Measurements from ENCODE around the gene CMTR2. TPM values are rescaled to one million over a fixed set of nuclear protein-coding genes. Genes with fewer than 3 reads are reported as not detected.

The CMTR2 gene, protein sequence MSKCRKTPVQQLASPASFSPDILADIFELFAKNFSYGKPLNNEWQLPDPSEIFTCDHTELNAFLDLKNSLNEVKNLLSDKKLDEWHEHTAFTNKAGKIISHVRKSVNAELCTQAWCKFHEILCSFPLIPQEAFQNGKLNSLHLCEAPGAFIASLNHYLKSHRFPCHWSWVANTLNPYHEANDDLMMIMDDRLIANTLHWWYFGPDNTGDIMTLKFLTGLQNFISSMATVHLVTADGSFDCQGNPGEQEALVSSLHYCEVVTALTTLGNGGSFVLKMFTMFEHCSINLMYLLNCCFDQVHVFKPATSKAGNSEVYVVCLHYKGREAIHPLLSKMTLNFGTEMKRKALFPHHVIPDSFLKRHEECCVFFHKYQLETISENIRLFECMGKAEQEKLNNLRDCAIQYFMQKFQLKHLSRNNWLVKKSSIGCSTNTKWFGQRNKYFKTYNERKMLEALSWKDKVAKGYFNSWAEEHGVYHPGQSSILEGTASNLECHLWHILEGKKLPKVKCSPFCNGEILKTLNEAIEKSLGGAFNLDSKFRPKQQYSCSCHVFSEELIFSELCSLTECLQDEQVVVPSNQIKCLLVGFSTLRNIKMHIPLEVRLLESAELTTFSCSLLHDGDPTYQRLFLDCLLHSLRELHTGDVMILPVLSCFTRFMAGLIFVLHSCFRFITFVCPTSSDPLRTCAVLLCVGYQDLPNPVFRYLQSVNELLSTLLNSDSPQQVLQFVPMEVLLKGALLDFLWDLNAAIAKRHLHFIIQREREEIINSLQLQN
- 5.6 TPM for polyA plus RNA-seq (2013, experiment 1 of 2)
- polyA plus RNA-seq (2013, experiment 2 of 2): 5.8 TPM

DNA sequence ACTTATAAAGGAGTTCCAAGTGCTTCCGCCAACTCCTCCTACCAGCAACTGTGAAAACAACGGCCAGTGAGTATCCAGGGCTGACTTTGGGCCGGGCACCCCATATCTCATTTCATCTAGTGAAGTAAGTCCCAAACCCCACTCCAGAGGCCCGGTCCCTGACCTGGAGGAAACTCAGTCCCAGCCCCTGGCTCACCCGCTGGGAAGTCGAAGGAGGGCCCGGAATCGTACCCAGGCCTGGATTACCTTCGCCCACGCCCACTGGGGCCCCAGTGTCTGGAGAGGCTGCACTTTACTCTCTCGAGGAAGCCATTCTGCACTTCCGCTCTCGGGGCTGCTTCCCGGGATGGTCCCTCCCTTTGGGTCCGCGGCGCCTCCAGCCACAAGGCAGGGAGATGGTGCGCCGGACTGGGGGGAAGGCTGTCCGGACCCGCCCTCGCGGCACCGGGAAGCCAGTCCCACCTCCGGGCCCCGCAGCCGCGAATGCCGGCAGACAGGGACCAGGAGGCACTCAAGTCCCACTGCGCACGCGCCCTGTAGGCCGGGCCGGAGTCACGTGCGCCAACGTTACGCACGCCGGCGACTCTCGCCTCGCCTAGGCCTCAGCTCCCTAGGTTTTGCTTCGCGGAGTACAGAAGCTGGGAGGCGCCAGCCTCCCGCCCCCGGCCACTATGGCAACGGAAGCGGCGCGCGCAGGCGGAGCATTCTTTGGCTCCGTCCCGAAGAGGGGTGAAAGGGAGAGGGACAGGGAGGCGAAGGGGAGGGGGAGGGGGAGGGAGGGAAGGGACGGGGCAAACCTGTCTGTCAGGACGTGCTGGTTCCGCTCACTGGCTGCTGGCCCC lies at the start of gene CMTR2:
CMTR2 (minus strand) TSS at position 513 of the 842 bp plus-strand sequence. CDS start 3,482 bp downstream, outside the sequence.
- no peak within 1 kb of the TSS for H2BK120ac ChIP-seq (ENCODE audit: low read depth, low read length)
- H4K8ac ChIP-seq (ENCODE audit: low read depth, low read length): peak within 1 kb of the TSS; percentile 82
- H4K5ac ChIP-seq (ENCODE audit: low read length): no peak within 1 kb of the TSS
- no peak within 1 kb of the TSS for H2AK5ac ChIP-seq (ENCODE audit: low read length)
- peak within 1 kb of the TSS; percentile 79 for H3K18ac ChIP-seq (ENCODE audit: low read length)
- H3K79me1 ChIP-seq (ENCODE audit: low read length): peaks cover 9% of the 10 kb centered on the region
- no peak within 1 kb of the TSS for H2BK15ac ChIP-seq (replicated peaks; ENCODE audit: low read depth)
- H3K4me1 ChIP-seq (ENCODE audit: control insufficient read depth, low read depth, low read length): peaks cover 5% of the 10 kb centered on the region
- peak; percentile 99 for DNase-seq
- peak within 1 kb of the TSS; percentile 92 for H3K27ac ChIP-seq (ENCODE audit: low read depth, low read length)
- H3K4me3 ChIP-seq (ENCODE audit: low read length): peak within 1 kb of the TSS; percentile 45
- no peak within 1 kb of the TSS for H3K23ac ChIP-seq (ENCODE audit: low read length)
- H3K56ac ChIP-seq (ENCODE audit: low read length): peak within 1 kb of the TSS; percentile 81
- peak within 1 kb of the TSS; percentile 30 for H3K4me2 ChIP-seq (ENCODE audit: low read length)
- WGBS (ENCODE audit: extremely low coverage, insufficient coverage, low lambda C conversion rate): no CpG with 5 or more reads among the region's 60 CpGs
- H2BK5ac ChIP-seq (ENCODE audit: low read length): peak within 1 kb of the TSS; percentile 20
- peak within 1 kb of the TSS; percentile 72 for H3K9ac ChIP-seq (ENCODE audit: low read length)
- H3K4ac ChIP-seq (ENCODE audit: low read depth, low read length): no peak within 1 kb of the TSS
- peaks cover 2% of the 10 kb centered on the region for H3K36me3 ChIP-seq (ENCODE audit: control insufficient read depth, insufficient read depth, low read length)
- H3K79me2 ChIP-seq (ENCODE audit: control insufficient read depth, insufficient read depth, low read length): peaks cover 8% of the 10 kb centered on the region
- H3K27me3 ChIP-seq (ENCODE audit: insufficient read depth, low read length, poor library complexity): no peaks in the 10 kb centered on the region

DNA sequence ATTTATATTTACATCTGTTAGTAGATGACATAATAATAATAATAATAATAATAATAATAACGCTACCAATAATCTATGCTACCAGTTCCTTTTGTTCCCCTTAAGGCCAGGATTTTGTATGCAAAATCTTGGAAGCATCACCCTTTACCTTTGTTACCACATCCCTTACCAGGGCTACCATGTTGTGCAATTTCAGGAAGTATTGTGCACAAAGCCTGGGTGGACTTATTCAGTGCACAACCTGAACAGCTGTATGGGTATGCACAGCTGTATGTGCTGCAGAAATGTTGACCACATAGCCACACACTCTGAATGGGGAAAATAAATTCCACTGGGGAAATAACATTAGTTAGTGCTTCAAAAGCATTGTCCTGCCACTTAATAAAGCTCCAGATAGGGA lies 49.4 kb upstream of the CMTR2 start:
- H3K18ac ChIP-seq (ENCODE audit: low read length): no peak overlapping the region
- no peak overlapping the region for H2BK5ac ChIP-seq (ENCODE audit: low read length)
- no peak overlapping the region for H2BK15ac ChIP-seq (replicated peaks; ENCODE audit: low read depth)
- no peak for DNase-seq
- no peaks in the 10 kb centered on the region for H3K79me2 ChIP-seq (ENCODE audit: control insufficient read depth, insufficient read depth, low read length)
- no peak overlapping the region for H4K8ac ChIP-seq (ENCODE audit: low read depth, low read length)
- no peaks in the 10 kb centered on the region for H3K79me1 ChIP-seq (ENCODE audit: low read length)
- H3K4ac ChIP-seq (ENCODE audit: low read depth, low read length): no peak overlapping the region
- no peak overlapping the region for H3K4me3 ChIP-seq (ENCODE audit: low read length)
- no CpG with 5 or more reads among the region's 1 CpG for WGBS (ENCODE audit: extremely low coverage, insufficient coverage, low lambda C conversion rate)
- H3K9ac ChIP-seq (ENCODE audit: low read length): no peak overlapping the region
- H3K56ac ChIP-seq (ENCODE audit: low read length): no peak overlapping the region
- no peak overlapping the region for H2BK120ac ChIP-seq (ENCODE audit: low read depth, low read length)
- H3K27me3 ChIP-seq (ENCODE audit: insufficient read depth, low read length, poor library complexity): no peaks in the 10 kb centered on the region
- no peak overlapping the region for H2AK5ac ChIP-seq (ENCODE audit: low read length)
- no peak overlapping the region for H4K5ac ChIP-seq (ENCODE audit: low read length)
- H3K36me3 ChIP-seq (ENCODE audit: control insufficient read depth, insufficient read depth, low read length): no peaks in the 10 kb centered on the region
- H3K23ac ChIP-seq (ENCODE audit: low read length): no peak overlapping the region
- no peaks in the 10 kb centered on the region for H3K4me1 ChIP-seq (ENCODE audit: control insufficient read depth, low read depth, low read length)
- H3K4me2 ChIP-seq (ENCODE audit: low read length): no peak overlapping the region
- no peak overlapping the region for H3K27ac ChIP-seq (ENCODE audit: low read depth, low read length)

DNA sequence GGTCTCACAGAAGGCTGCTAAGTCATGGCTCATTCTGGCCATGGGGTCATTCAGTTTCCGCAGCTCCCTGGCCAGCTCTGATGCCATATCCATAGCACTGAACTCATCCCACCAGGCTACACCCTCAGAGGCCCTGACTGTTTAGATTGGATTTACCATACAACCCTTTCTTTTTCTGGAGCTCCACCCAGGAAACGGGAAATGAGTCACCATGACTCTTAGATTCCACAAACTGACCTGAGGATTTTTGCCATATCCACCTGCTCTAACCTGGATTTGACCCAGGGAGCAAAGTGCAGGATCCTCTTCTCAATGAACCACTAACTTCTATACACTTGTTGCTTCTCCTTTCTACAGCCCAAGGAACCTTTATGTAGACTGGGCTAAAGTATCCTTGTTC lies 49.0 kb upstream of the CMTR2 start:
- Histone ChIP-seq H3K79me2 (ENCODE audit: control insufficient read depth, insufficient read depth, low read length) (no peaks in the 10 kb centered on the region), H3K4ac (ENCODE audit: low read depth, low read length) (no peak overlapping the region), H3K79me1 (ENCODE audit: low read length) (no peaks in the 10 kb centered on the region), H4K5ac (ENCODE audit: low read length) (no peak overlapping the region), H3K23ac (ENCODE audit: low read length) (no peak overlapping the region), H2BK5ac (ENCODE audit: low read length) (no peak overlapping the region), H3K27ac (ENCODE audit: low read depth, low read length) (no peak overlapping the region), H3K56ac (ENCODE audit: low read length) (no peak overlapping the region), H2BK120ac (ENCODE audit: low read depth, low read length) (no peak overlapping the region), H2AK5ac (ENCODE audit: low read length) (no peak overlapping the region), H3K36me3 (ENCODE audit: control insufficient read depth, insufficient read depth, low read length) (no peaks in the 10 kb centered on the region), H3K4me2 (ENCODE audit: low read length) (no peak overlapping the region), H3K4me1 (ENCODE audit: control insufficient read depth, low read depth, low read length) (no peaks in the 10 kb centered on the region), H3K27me3 (ENCODE audit: insufficient read depth, low read length, poor library complexity) (no peaks in the 10 kb centered on the region), H3K9ac (ENCODE audit: low read length) (no peak overlapping the region), H3K4me3 (ENCODE audit: low read length) (no peak overlapping the region), H3K18ac (ENCODE audit: low read length) (no peak overlapping the region), H4K8ac (ENCODE audit: low read depth, low read length) (no peak overlapping the region), H2BK15ac (replicated peaks; ENCODE audit: low read depth) (no peak overlapping the region)
- WGBS (ENCODE audit: extremely low coverage, insufficient coverage, low lambda C conversion rate): no CpG with 5 or more reads among the region's 2 CpGs
- DNase-seq: peak; percentile 39

DNA sequence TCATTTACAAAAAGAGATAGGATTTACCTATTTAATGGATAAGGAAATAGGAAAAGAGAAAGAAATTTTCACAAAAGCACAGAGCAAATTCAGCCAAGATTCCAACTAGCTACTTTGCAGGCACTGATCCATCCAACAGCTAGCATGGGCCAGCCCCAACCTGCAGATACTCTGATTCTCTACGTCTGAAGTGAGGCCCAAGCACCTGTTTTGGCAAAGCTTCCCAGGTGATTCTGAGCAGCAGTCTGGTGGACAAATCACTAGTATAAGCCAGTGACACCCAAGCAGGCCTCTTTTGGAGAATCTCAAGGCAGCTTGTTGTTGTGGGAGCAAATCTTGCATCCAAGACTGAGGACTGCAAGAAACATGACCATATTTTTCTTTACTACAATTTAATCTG lies 48.4 kb upstream of the CMTR2 start:
- no peak overlapping the region for H2AK5ac ChIP-seq (ENCODE audit: low read length)
- H3K4ac ChIP-seq (ENCODE audit: low read depth, low read length): no peak overlapping the region
- H4K5ac ChIP-seq (ENCODE audit: low read length): no peak overlapping the region
- H3K4me3 ChIP-seq (ENCODE audit: low read length): no peak overlapping the region
- no peak overlapping the region for H3K27ac ChIP-seq (ENCODE audit: low read depth, low read length)
- H2BK120ac ChIP-seq (ENCODE audit: low read depth, low read length): no peak overlapping the region
- no CpG with 5 or more reads among the region's 1 CpG for WGBS (ENCODE audit: extremely low coverage, insufficient coverage, low lambda C conversion rate)
- H3K27me3 ChIP-seq (ENCODE audit: insufficient read depth, low read length, poor library complexity): no peaks in the 10 kb centered on the region
- H2BK15ac ChIP-seq (replicated peaks; ENCODE audit: low read depth): no peak overlapping the region
- H3K79me1 ChIP-seq (ENCODE audit: low read length): no peaks in the 10 kb centered on the region
- DNase-seq: no peak
- H3K18ac ChIP-seq (ENCODE audit: low read length): no peak overlapping the region
- H3K36me3 ChIP-seq (ENCODE audit: control insufficient read depth, insufficient read depth, low read length): no peaks in the 10 kb centered on the region
- H4K8ac ChIP-seq (ENCODE audit: low read depth, low read length): no peak overlapping the region
- H3K56ac ChIP-seq (ENCODE audit: low read length): no peak overlapping the region
- no peak overlapping the region for H3K4me2 ChIP-seq (ENCODE audit: low read length)
- no peaks in the 10 kb centered on the region for H3K79me2 ChIP-seq (ENCODE audit: control insufficient read depth, insufficient read depth, low read length)
- H2BK5ac ChIP-seq (ENCODE audit: low read length): no peak overlapping the region
- H3K23ac ChIP-seq (ENCODE audit: low read length): no peak overlapping the region
- H3K4me1 ChIP-seq (ENCODE audit: control insufficient read depth, low read depth, low read length): no peaks in the 10 kb centered on the region
- H3K9ac ChIP-seq (ENCODE audit: low read length): no peak overlapping the region

DNA sequence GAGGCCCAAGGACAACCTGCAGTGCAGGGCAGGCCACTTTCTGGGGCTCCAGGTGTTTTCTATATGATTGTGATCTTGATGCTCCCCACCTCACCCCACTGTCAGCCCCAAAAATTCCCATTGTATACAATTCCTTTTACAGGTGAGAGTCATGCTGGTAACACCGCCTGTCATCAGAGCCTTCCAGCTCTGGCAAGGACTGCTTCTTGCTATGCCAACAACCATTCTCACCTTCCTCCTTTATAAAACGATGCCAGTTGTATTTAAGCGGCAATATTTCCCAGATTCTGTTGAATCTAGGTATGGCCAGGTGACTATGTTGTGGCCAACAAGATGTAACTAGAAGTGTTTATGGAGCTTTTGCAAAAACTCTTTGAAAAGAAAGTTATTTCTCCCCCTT lies 38.9 kb upstream of the CMTR2 start:
- no peak overlapping the region for H3K18ac ChIP-seq (ENCODE audit: low read length)
- no peak overlapping the region for H3K9ac ChIP-seq (ENCODE audit: low read length)
- no peak overlapping the region for H3K4me2 ChIP-seq (ENCODE audit: low read length)
- H2BK120ac ChIP-seq (ENCODE audit: low read depth, low read length): no peak overlapping the region
- H4K8ac ChIP-seq (ENCODE audit: low read depth, low read length): no peak overlapping the region
- no peak overlapping the region for H3K27ac ChIP-seq (ENCODE audit: low read depth, low read length)
- no peaks in the 10 kb centered on the region for H3K27me3 ChIP-seq (ENCODE audit: insufficient read depth, low read length, poor library complexity)
- H2BK15ac ChIP-seq (replicated peaks; ENCODE audit: low read depth): no peak overlapping the region
- no peak overlapping the region for H3K56ac ChIP-seq (ENCODE audit: low read length)
- H3K36me3 ChIP-seq (ENCODE audit: control insufficient read depth, insufficient read depth, low read length): no peaks in the 10 kb centered on the region
- H3K4me1 ChIP-seq (ENCODE audit: control insufficient read depth, low read depth, low read length): no peaks in the 10 kb centered on the region
- H3K79me2 ChIP-seq (ENCODE audit: control insufficient read depth, insufficient read depth, low read length): no peaks in the 10 kb centered on the region
- no CpG with 5 or more reads among the region's 3 CpGs for WGBS (ENCODE audit: extremely low coverage, insufficient coverage, low lambda C conversion rate)
- H3K79me1 ChIP-seq (ENCODE audit: low read length): no peaks in the 10 kb centered on the region
- no peak overlapping the region for H3K4ac ChIP-seq (ENCODE audit: low read depth, low read length)
- H4K5ac ChIP-seq (ENCODE audit: low read length): no peak overlapping the region
- no peak overlapping the region for H3K23ac ChIP-seq (ENCODE audit: low read length)
- no peak overlapping the region for H2AK5ac ChIP-seq (ENCODE audit: low read length)
- H2BK5ac ChIP-seq (ENCODE audit: low read length): no peak overlapping the region
- no peak overlapping the region for H3K4me3 ChIP-seq (ENCODE audit: low read length)
- DNase-seq: no peak

All from mesendoderm (in vitro differentiated cells).